Fibroblast of pulmonary artery (primary cell): ENCODE data around the gene YPEL1.
"Not testable (repeated sequence)": the region's sequence is repeated elsewhere in the genome, so short reads cannot be mapped to it uniquely, and the experiment has no call there.

Source experiments
- DNase-seq: peaks from one replicate; pipeline ENCODE4 v3.0.0-alpha.2; 2010; ENCODE audit warnings: low read depth
- H3K4me3 ChIP-seq: replicated peaks from 2 replicates; pipeline ENCODE4 v1.5.1; 2011; ENCODE audit warnings: low read depth, mild to moderate bottlenecking, control low read depth, low read length, moderate library complexity
- CTCF ChIP-seq: IDR thresholded peaks from 2 replicates; pipeline ENCODE4 v1.5.1; 2011; ENCODE audit warnings: mild to moderate bottlenecking, control low read depth, low read length, inconsistent platforms; ENCODE audit errors: missing control alignments

YPEL1 gene

GRCh38 chr22:21681566-21682370, 53.8 kb downstream of the YPEL1 start:
- no peak for DNase-seq
- no peak for TF ChIP-seq CTCF
- no peak overlapping the region for H3K4me3 ChIP-seq

- TF ChIP-seq CTCF, result no peak
- no peak overlapping the region for H3K4me3 ChIP-seq
- no peak for DNase-seq
These were observed 54.6 kb downstream of the YPEL1 start for GRCh38 chr22:21680830-21681565.

- no peak overlapping the region for H3K4me3 ChIP-seq
- DNase-seq, result no peak
- no peak for TF ChIP-seq CTCF
These were observed 56.2 kb downstream of the YPEL1 start for GRCh38 chr22:21679383-21679782.

GRCh38 chr22:21678842-21679241, 56.8 kb downstream of the YPEL1 start:
- H3K4me3 ChIP-seq, DNase-seq: not testable (repeated sequence)

GRCh38 chr22:21677606-21678443, 57.8 kb downstream of the YPEL1 start:
- no peak for TF ChIP-seq CTCF
- DNase-seq, result no peak
- H3K4me3 ChIP-seq, result no peak overlapping the region

- H3K4me3 ChIP-seq, result no peak overlapping the region
- TF ChIP-seq CTCF, result no peak
- no peak for DNase-seq
These were observed 60.9 kb downstream of the YPEL1 start for GRCh38 chr22:21674638-21675245.
